ENCODE measurements around the gene SLC26A2. TPM values are rescaled to one million over a fixed set of nuclear protein-coding genes. Genes with fewer than 3 reads are reported as not detected.

SLC26A2 gene
- total and polyA plus RNA-seq, 7 experiments from 2014 or later = 3.2 to 16.5 (median 5.7) TPM

DNA sequence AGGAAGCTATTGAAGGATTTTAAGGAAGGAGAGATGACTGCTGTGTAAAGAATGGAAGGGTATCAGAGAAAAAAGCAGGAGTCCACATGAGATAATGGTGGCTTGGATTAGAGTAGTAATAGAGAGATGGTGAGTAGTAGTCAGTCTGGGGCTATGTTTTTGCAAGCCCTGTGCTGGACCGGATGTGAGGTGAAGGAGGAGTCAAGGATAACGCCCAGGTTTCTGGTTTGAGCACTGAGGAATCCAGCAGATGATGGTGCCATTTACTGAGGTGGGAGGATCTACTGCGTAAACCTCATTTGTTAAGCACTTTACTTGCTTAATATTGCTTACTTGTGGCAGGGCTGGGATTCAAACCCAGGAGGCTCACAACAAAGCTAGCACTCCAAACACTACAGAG lies 38.8 kb downstream of the SLC26A2 start:
- Histone ChIP-seq H3K4me1 (ENCODE audit: control insufficient read depth in 2 of 2, insufficient read depth in 2 of 2, low read length in 2 of 2) (peaks cover 18 to 23% of the 10 kb centered on the region in 2 donors), H3K36me3 (ENCODE audit: control insufficient read depth in 2 of 3, insufficient read depth in 3 of 3, low read length in 3 of 3) (peaks cover 0 to 24% (median 0%) of the 10 kb centered on the region in 3 experiments), H3K9me3 (ENCODE audit: control insufficient read depth in 2 of 3, low read length in 3 of 3) (no peaks in the 10 kb centered on the region), H3K27me3 (ENCODE audit: control insufficient read depth in 2 of 2, insufficient read depth in 2 of 2, low read length in 2 of 2) (no peaks in the 10 kb centered on the region), H3K27ac (ENCODE audit: low read depth, low read length) (peak overlapping the region; percentile 80), H3K4me3 (ENCODE audit: low read length) (no peak overlapping the region)
- Mint-ChIP-seq H3K27me3 (no peaks in the 10 kb centered on the region), H3K36me3 (peaks cover 5 to 19% (median 15%) of the 10 kb centered on the region in 5 donors), H3K27ac (peak overlapping the region; percentile 75 to 95 (median 93)), H3K4me1 (peaks cover 30 to 48% (median 39%) of the 10 kb centered on the region in 7 donors), H3K9me3 (no peaks in the 10 kb centered on the region), H3K4me3 (peak overlapping the region; percentile 85 to 98 (median 93))
- intact Hi-C loops (cut with micrococcal nuclease) = no loop called here
- POLR2A ChIA-PET = interaction anchor here (1.0 to 1.1 kb wide), 2 partner anchors 24 to 39 kb away, joined by 3 read pairs; partner anchors contain the start of gene SLC26A2
- DNase-seq (no peak), ATAC-seq (no peak)
- CTCF ChIA-PET = interaction anchor here (1.1 kb wide), 1 partner anchor 147 kb away, joined by 3 read pairs; no protein-coding TSS in a partner anchor

DNA sequence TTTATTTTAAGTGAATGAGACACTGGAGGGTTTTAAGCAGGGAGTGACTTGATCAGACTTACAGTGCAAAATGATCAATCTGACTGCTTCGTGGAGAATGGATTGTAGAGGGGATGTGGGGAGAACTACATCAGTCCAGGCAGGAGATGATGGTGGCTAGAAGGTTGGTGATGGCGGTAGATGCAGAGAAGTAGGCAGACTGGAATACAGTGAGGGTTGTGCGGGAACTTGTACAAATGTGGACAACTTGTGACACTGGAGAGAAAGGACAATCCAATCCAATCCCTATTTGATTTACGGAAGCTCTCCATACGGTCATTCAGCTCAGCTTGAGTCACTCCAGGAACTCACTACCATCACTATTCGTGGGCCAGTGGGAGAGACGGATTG lies 39.3 kb downstream of the SLC26A2 start:
- Mint-ChIP-seq H3K4me1 (peaks cover 32 to 53% (median 44%) of the 10 kb centered on the region in 7 donors), H3K4me3 (peak overlapping the region; percentile 85 to 98 (median 93)), H3K9me3 (no peaks in the 10 kb centered on the region), H3K36me3 (peaks cover 6 to 22% (median 21%) of the 10 kb centered on the region in 5 donors), H3K27me3 (no peaks in the 10 kb centered on the region), H3K27ac (peak overlapping the region; percentile 75 to 95 (median 93))
- H3K27ac ChIP-seq (ENCODE audit: low read depth, low read length) = peak overlapping the region; percentile 80
- CTCF ChIA-PET = interaction anchor here (0.8 to 1.5 kb wide), 3 partner anchors 40 to 166 kb away, joined by 3 to 4 read pairs (median 4); no protein-coding TSS in a partner anchor
- H3K36me3 ChIP-seq (ENCODE audit: control insufficient read depth in 2 of 3, insufficient read depth in 3 of 3, low read length in 3 of 3) = peaks cover 0 to 28% (median 0%) of the 10 kb centered on the region in 3 experiments
- POLR2A ChIA-PET = interaction anchor here (0.6 to 2.3 kb wide), 7 partner anchors 9 to 450 kb away, joined by 3 to 7 read pairs (median 3); no protein-coding TSS in a partner anchor
- intact Hi-C loops (cut with micrococcal nuclease) = loop anchor here (1.0 to 10.0 kb wide), 16 partner anchors 10 to 1771 kb away; partner anchors contain the start of genes CSNK1A1 (in 2 of the 2), G3BP1 (in 2 of the 2), SLC26A2 (in 2 of the 2) and TCOF1 (in 2 of the 2)
- no peaks in the 10 kb centered on the region for H3K27me3 ChIP-seq (ENCODE audit: control insufficient read depth in 2 of 2, insufficient read depth in 2 of 2, low read length in 2 of 2)
- H3K9me3 ChIP-seq (ENCODE audit: control insufficient read depth in 2 of 3, low read length in 3 of 3) = no peaks in the 10 kb centered on the region
- DNase-seq = no peak
- peak overlapping the region; percentile 76 for H3K4me3 ChIP-seq (ENCODE audit: low read length)
- ATAC-seq = no peak
- peaks cover 18 to 23% of the 10 kb centered on the region in 2 donors for H3K4me1 ChIP-seq (ENCODE audit: control insufficient read depth in 2 of 2, insufficient read depth in 2 of 2, low read length in 2 of 2)

DNA sequence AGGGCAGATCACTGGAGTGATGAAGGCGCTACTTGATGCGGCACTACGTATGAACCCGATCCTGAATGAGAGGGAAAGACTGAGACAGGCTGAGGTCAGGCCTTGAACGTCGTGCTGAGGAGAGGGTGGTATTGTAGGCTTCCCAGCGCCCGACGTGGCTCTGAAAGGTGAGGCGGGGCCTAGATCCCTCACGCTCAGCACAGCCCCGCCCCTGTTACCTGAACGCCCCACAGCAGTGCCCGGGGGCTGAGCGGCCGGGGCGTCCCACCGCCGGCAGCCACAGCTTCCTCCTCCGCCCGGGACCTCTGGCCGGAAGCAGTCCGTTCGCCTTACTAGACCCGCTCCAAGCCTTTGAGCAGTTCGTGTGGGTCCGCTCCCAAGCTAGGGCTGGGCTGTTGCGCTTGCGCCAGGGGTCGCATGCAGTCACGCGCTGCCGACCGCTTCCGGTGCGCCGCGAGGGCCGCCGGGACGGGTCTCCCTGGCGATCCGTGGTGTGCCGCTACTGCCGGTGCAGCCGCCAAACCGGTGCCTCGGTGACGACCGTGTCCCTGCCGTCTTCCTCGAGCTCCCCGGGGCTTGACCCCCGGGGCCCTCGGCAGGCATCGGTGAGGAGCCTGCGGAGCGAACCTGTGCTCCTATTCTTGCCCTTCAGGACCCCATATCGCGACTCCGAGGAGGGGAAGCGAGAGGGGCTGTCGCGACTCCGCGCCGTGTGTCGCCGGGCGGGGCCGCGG lies 39.9 kb downstream of the SLC26A2 start, which contains the start of the genes HMGXB3 and TIGD6:
HMGXB3 (plus strand) TSS at position 484 of the 734 bp plus-strand sequence. CDS start 4,114 bp downstream, outside the sequence.
TIGD6 (minus strand) TSS at position 399 of the 734 bp plus-strand sequence. CDS start 4,306 bp downstream, outside the sequence.
- ChIA-PET CTCF (interaction anchor here (0.7 to 1.5 kb wide), 4 partner anchors 9 to 166 kb away, joined by 3 to 4 read pairs (median 4); no protein-coding TSS in a partner anchor), POLR2A (interaction anchor here (0.6 to 2.3 kb wide), 8 partner anchors 9 to 450 kb away, joined by 3 to 7 read pairs (median 3); partner anchors contain the start of gene SLC26A2)
- Histone ChIP-seq H3K4me3 (ENCODE audit: low read length) (peak within 1 kb of the TSS; percentile 76), H3K4me1 (ENCODE audit: control insufficient read depth in 2 of 2, insufficient read depth in 2 of 2, low read length in 2 of 2) (peaks cover 18 to 23% of the 10 kb centered on the region in 2 donors), H3K27me3 (ENCODE audit: control insufficient read depth in 2 of 2, insufficient read depth in 2 of 2, low read length in 2 of 2) (no peaks in the 10 kb centered on the region), H3K36me3 (ENCODE audit: control insufficient read depth in 2 of 3, insufficient read depth in 3 of 3, low read length in 3 of 3) (peaks cover 0 to 23% (median 0%) of the 10 kb centered on the region in 3 experiments), H3K9me3 (ENCODE audit: control insufficient read depth in 2 of 3, low read length in 3 of 3) (no peaks in the 10 kb centered on the region), H3K27ac (ENCODE audit: low read depth, low read length) (peak within 1 kb of the TSS; percentile 80)
- DNase-seq (peak; percentile 64 to 87 (median 74)), ATAC-seq (peak; percentile 83)
- no peaks in the 10 kb centered on the region for H3K27me3 Mint-ChIP-seq
- H3K4me3 Mint-ChIP-seq = peak within 1 kb of the TSS; percentile 86 to 99 (median 93)
- peak within 1 kb of the TSS; percentile 75 to 98 (median 94) for H3K27ac Mint-ChIP-seq
- H3K4me1 Mint-ChIP-seq = peaks cover 33 to 55% (median 46%) of the 10 kb centered on the region in 7 donors
- H3K36me3 Mint-ChIP-seq = peaks cover 6 to 21% (median 20%) of the 10 kb centered on the region in 5 donors
- no peaks in the 10 kb centered on the region for H3K9me3 Mint-ChIP-seq
- intact Hi-C loops (cut with micrococcal nuclease) = loop anchor here (1.0 to 10.0 kb wide), 16 partner anchors 10 to 1771 kb away; partner anchors contain the start of genes CSNK1A1 (in 2 of the 2), G3BP1 (in 2 of the 2), SLC26A2 (in 2 of the 2) and TCOF1 (in 2 of the 2)

DNA sequence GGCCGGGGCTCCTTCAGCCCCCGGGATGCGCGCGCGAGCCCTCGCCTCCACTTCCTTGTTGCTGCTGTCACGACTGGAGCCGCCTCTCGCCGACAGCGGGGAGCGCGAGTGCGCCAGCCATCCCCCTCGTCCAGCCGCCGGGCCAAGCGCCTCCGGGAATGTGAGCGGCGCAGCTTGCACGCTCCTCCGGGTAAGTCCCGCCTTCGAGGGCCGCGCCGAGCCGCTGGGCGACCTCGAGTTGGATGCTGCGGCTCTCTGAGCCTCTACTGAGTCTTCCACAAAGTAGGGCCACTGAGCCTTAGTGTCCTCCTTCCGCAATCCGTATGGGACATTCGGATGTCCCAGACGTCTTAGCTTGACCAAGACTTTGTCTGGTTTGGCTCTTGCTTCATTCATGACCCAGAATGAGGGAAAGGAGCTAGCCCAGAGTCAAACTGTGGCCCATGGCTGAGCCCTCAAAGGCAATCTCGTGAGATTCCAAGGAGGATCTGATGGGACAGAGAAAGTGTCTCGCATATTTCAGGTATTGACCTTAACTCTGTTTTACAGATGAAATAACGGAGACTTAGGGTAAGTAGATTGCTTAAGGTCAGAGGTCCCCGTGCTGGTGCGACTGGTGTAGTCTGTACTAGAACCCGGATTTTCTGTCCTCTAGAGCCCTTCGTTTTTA lies 40.6 kb downstream of the SLC26A2 start:
- H3K4me3 Mint-ChIP-seq = peak overlapping the region; percentile 86 to 99 (median 93)
- Histone ChIP-seq H3K27me3 (ENCODE audit: control insufficient read depth in 2 of 2, insufficient read depth in 2 of 2, low read length in 2 of 2) (no peaks in the 10 kb centered on the region), H3K36me3 (ENCODE audit: control insufficient read depth in 2 of 3, insufficient read depth in 3 of 3, low read length in 3 of 3) (peaks cover 0 to 25% (median 0%) of the 10 kb centered on the region in 3 experiments), H3K9me3 (ENCODE audit: control insufficient read depth in 2 of 3, low read length in 3 of 3) (no peaks in the 10 kb centered on the region), H3K4me1 (ENCODE audit: control insufficient read depth in 2 of 2, insufficient read depth in 2 of 2, low read length in 2 of 2) (peaks cover 18 to 23% of the 10 kb centered on the region in 2 donors), H3K4me3 (ENCODE audit: low read length) (peak overlapping the region; percentile 76), H3K27ac (ENCODE audit: low read depth, low read length) (peak overlapping the region; percentile 80)
- H3K27ac Mint-ChIP-seq = peak overlapping the region; percentile 75 to 98 (median 93)
- intact Hi-C loops (cut with micrococcal nuclease) = loop anchor here (1.0 to 10.0 kb wide), 19 partner anchors 11 to 1770 kb away; partner anchors contain the start of genes CSNK1A1 (in 2 of the 2), G3BP1 (in 2 of the 2), SLC26A2 (in 2 of the 2) and TCOF1 (in 2 of the 2)
- DNase-seq = peak in 7 of 9 donors; percentile 9 to 52 (median 32)
- H3K9me3 Mint-ChIP-seq = no peaks in the 10 kb centered on the region
- ChIA-PET CTCF (interaction anchor here (0.7 to 1.5 kb wide), 2 partner anchors 10 to 167 kb away, joined by 3 to 4 read pairs; no protein-coding TSS in a partner anchor), POLR2A (interaction anchor here (0.9 to 2.3 kb wide), 7 partner anchors 8 to 449 kb away, joined by 3 to 7 read pairs (median 3); partner anchors contain the start of gene SLC26A2)
- peak; percentile 20 for ATAC-seq
- H3K4me1 Mint-ChIP-seq = peaks cover 33 to 55% (median 46%) of the 10 kb centered on the region in 7 donors
- H3K36me3 Mint-ChIP-seq = peaks cover 2 to 21% (median 14%) of the 10 kb centered on the region in 5 donors
- no peaks in the 10 kb centered on the region for H3K27me3 Mint-ChIP-seq

DNA sequence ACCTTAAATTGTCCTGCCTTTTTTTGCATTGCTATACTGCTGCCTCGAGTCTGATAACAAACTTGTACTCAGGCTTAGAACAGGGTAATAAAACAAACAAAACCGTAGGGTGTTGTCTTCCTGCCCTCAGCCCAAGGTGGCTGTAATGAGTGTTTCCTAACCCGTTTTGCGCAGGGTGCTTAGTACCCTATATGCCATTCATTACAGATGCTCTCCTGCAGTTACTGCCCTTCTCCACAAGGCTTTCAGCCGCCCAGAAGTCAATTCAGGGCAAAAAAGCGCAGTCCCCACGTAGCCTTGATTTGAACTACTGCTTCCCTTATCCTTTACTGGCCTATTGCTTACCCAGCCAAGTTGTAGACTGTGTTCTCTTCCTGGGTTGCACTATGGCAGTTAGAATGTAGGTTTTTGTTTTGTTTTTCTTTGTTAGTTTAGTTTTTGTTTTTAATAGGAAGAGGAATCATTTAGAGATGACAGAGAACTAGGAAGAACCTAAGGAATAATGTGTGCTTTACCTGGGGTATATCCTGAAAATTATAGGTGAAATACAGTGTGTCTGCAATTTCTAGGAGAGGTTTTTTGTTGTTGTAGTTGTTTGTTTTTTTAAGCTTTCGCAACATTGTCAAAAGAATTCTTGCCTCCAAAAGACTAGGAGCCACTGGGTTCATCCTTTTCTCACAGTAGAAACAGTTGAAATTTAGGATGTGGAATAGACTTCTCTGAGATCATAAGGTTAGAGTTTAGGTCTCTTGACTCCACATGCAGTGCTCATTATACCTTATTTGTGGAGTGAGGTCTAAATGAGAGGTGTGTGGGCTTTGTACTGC lies 41.3 kb downstream of the SLC26A2 start:
- Mint-ChIP-seq H3K4me3 (peak overlapping the region; percentile 86 to 99 (median 93)), H3K36me3 (peaks cover 0 to 24% (median 18%) of the 10 kb centered on the region in 5 donors), H3K27ac (peak overlapping the region; percentile 75 to 98 (median 93)), H3K9me3 (no peaks in the 10 kb centered on the region), H3K4me1 (peaks cover 33 to 60% (median 49%) of the 10 kb centered on the region in 7 donors), H3K27me3 (no peaks in the 10 kb centered on the region)
- H3K4me1 ChIP-seq (ENCODE audit: control insufficient read depth in 2 of 2, insufficient read depth in 2 of 2, low read length in 2 of 2) = peaks cover 18 to 23% of the 10 kb centered on the region in 2 donors
- ChIA-PET CTCF (no interaction called here), POLR2A (interaction anchor here (1.1 to 2.3 kb wide), 3 partner anchors 9 to 270 kb away, joined by 3 to 7 read pairs (median 3); no protein-coding TSS in a partner anchor)
- ATAC-seq = peak; percentile 84
- peaks cover 0 to 29% (median 3%) of the 10 kb centered on the region in 3 experiments for H3K36me3 ChIP-seq (ENCODE audit: control insufficient read depth in 2 of 3, insufficient read depth in 3 of 3, low read length in 3 of 3)
- peak overlapping the region; percentile 80 for H3K27ac ChIP-seq (ENCODE audit: low read depth, low read length)
- H3K9me3 ChIP-seq (ENCODE audit: control insufficient read depth in 2 of 3, low read length in 3 of 3) = no peaks in the 10 kb centered on the region
- H3K27me3 ChIP-seq (ENCODE audit: control insufficient read depth in 2 of 2, insufficient read depth in 2 of 2, low read length in 2 of 2) = no peaks in the 10 kb centered on the region
- H3K4me3 ChIP-seq (ENCODE audit: low read length) = peak overlapping the region; percentile 76
- intact Hi-C loops (cut with micrococcal nuclease) = loop anchor here (1.0 to 10.0 kb wide), 12 partner anchors 215 to 1769 kb away; partner anchors contain the start of genes CD74 (in 1 of the 2), DCTN4 (in 1 of the 2), FBXO38 (in 1 of the 2) and G3BP1 (in 1 of the 2)
- DNase-seq = peak; percentile 20 to 67 (median 57)

Measured in naive thymus-derived CD4-positive, alpha-beta T cell (primary cell).